ENCODE results near the gene EIF3F.

DNA sequence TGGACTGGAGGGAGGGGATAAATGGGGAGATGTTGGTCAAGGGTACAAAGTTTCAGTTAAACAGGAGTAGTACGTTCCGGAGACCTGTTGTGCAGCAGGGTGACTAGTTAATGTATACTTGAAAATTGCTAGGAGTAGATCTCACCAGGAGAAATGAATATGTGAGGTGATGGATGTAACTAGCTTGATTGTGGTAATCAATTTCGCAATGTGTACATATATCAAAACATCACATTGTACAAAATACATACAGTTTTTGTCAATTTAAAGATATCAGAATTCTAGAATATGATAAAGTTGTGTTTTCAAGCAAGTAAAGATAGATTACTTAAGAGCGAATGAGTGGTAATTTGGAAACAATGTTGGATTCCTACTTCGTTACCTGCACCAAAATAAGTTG, 13.3 kb downstream of the EIF3F start:
- TF ChIP-seq, protein P1, sequence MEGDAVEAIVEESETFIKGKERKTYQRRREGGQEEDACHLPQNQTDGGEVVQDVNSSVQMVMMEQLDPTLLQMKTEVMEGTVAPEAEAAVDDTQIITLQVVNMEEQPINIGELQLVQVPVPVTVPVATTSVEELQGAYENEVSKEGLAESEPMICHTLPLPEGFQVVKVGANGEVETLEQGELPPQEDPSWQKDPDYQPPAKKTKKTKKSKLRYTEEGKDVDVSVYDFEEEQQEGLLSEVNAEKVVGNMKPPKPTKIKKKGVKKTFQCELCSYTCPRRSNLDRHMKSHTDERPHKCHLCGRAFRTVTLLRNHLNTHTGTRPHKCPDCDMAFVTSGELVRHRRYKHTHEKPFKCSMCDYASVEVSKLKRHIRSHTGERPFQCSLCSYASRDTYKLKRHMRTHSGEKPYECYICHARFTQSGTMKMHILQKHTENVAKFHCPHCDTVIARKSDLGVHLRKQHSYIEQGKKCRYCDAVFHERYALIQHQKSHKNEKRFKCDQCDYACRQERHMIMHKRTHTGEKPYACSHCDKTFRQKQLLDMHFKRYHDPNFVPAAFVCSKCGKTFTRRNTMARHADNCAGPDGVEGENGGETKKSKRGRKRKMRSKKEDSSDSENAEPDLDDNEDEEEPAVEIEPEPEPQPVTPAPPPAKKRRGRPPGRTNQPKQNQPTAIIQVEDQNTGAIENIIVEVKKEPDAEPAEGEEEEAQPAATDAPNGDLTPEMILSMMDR (IDR thresholded peaks at IDR 0.05; ENCODE audit: borderline replicate concordance, extremely low read depth, low read length, poor library complexity, severe bottlenecking): no peak
- TF ChIP-seq EZH2 (IDR thresholded peaks at IDR 0.05; ENCODE audit: borderline replicate concordance, low read depth, low read length, severe bottlenecking): no peak

Data from DND-41 (cell line).